ENCODE measurements around the gene REV3L.
"Not testable (repeated sequence)": the region's sequence is repeated elsewhere in the genome, so short reads cannot be mapped to it uniquely, and the experiment has no call there.

The REV3L gene

DNA sequence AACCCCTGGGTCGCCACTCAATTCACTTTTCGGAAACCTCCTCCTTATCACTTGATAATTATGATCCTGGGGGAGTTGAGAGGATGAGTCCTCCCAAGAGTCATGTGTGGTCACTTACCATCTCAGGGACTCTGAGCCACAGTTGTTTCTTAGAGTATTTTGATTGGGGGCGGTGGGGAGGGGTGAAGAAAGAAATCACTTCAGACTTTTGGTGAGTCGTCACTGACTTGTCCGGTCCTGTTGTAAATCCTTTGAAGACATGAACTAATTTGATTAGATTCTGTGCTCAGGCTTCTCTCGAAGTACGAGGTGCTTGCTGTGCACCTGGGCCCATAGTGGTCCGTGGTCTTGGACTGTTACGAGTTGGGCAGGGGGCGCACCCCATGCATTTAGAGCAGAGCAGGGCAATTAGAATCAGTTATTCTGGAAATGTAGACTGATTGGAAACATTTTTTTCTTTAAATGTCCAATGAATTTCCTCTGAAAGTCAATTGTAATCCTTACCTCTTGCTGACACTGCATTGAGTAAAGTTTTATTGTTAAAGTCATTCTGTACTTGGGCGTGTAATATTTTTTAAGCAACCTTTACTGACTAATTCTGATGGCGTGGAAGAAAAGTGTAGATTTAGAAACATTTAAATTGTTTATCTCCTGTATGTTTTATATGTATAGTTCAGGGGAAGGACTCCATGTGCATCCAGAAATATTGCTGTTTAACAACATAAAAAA, 222.3 kb downstream of the REV3L start:
- DNase-seq (ENCODE audit: low read depth, low spot score): no peak

DNA sequence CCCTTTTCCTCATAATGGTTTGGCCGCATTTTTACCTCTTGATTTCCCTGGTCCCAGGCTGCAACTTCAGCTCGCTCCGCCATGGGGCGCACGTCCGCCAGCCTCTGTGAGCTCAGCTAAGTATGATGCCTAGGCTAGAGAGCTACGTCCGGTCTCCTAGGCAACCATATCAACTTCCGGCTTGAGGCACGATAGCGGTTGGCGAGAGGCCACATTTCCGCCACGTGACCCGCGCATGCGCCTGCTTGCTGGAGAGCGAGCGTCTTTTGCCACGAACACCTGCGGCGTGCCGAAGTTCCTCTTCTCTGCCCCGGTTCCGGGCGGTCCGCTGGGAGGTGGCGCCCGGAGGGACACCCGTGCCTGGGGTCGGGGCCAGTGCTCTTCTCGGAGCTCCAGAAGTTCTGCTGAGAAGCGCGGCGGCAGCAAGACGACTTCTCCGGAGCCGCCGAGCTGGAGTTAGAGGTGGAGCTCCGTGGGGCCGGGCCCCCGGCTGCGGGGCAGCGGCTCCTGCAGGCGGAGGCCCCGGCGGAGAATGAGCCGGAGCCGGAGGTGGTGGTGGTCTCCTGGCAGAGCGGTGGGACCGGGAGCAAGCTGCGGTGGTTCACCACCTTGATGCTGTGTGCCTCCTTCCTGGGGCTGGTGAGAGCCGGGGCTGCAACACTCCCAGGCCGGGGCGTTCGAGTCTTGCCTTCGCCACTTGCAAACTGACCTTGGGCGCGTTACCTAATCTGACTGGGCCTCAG, 223.8 kb downstream of the REV3L start:
- DNase-seq (ENCODE audit: low read depth, low spot score): peak; percentile 96

- DNase-seq (ENCODE audit: low read depth, low spot score): no peak
These were observed 224.4 kb downstream of the REV3L start for GRCh38 chr6:111258615-111259088.

DNA sequence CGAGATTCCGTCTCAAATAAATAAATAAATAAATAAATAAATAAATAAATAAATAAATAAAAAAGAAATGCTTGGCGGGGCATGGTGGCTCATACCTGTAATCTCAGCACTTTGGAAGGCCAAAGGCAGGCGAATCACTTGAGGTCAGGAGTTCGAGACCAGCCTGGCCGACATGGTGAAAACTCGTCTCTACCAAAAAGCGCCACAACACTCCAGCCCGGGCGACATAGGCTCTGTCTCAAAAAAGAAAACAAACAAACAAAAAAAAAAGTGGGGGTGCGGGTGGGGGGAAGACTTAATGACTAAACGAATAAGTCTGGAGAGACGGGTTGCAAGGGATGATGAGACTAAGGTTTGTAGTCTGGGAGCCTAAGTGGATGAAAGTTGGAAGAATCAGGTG, 225.0 kb downstream of the REV3L start:
- DNase-seq (ENCODE audit: low read depth, low spot score): no peak

- DNase-seq (ENCODE audit: low read depth, low spot score): no peak
These were observed 226.4 kb downstream of the REV3L start for GRCh38 chr6:111256646-111257045.

DNA sequence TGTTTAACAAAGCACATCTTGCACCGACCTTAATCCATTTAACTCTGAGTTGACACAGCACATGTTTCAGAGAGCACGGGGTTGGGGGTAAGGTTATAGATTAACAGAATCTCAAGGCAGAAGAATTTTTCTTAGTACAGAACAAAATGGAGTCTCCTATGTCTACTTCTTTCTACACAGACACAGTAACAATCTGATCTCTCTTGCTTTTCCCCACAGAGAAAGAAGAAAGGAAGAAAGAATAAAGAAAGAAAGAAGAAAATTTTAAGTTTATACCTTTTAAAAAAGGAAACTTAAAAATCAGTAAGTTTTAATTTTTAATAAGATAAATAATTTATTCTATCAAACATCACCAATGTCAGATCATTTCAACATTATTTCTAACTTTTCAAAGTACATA, 227.2 kb downstream of the REV3L start:
- DNase-seq (ENCODE audit: low read depth, low spot score): not testable (repeated sequence)

GRCh38 chr6:111254779-111255166, 228.2 kb downstream of the REV3L start:
- no peak for DNase-seq (ENCODE audit: low read depth, low spot score)

DNA sequence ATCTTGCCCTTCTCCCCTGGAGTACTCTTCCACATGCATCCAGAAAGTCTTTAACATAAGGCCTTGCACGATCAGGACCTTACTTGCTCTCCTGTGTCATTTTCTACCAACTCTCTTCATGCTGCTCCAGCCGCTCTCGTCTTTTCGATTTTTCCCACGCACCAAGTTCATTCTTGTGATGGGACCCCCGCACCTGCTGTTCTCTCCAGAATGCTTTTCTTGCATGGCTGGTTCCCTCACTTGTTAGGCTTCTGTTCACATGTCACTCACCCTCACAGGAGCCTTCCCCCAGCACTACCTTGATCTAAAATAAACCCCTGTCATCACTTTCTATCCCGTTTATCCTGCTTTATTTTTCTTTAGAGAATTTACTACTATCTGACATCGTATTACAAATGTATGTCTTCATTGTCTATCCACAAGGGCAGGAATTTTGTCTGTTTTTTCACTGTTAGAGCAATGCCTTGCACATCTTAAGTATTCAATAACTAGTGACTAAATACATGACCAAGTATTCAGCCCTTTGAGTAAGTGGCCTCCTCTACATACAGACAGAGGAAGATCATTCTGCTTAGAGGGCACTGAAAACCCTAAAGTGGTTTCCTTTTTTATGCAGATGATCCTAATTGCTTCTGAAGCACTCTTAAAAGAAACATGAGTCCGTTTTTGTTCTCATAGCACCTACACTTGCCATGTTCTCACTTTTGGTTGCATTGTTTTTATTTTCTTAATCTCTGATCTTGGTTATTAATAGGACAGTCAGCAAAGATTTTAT, 228.8 kb downstream of the REV3L start:
- DNase-seq (ENCODE audit: low read depth, low spot score): no peak

GRCh38 chr6:111252726-111253125, 230.3 kb downstream of the REV3L start:
- DNase-seq (ENCODE audit: low read depth, low spot score): no peak

- no peak for DNase-seq (ENCODE audit: low read depth, low spot score)
These were observed 232.1 kb downstream of the REV3L start for GRCh38 chr6:111250791-111251354.

All from smooth muscle cell of the brain vasculature (primary cell).